ENCODE data around the gene ELANE. TPM values are rescaled to one million over a fixed set of nuclear protein-coding genes. Genes with fewer than 3 reads are reported as not detected.
A peak's percentile ranks its signal among the peaks of the same experiment; 100 is the strongest.

Gene ELANE
- polyA plus RNA-seq, 1 experiment = not detected

- peak; percentile 85 for DNase-seq (ENCODE audit: low read depth, low spot score)
- TF ChIP-seq, protein P1, sequence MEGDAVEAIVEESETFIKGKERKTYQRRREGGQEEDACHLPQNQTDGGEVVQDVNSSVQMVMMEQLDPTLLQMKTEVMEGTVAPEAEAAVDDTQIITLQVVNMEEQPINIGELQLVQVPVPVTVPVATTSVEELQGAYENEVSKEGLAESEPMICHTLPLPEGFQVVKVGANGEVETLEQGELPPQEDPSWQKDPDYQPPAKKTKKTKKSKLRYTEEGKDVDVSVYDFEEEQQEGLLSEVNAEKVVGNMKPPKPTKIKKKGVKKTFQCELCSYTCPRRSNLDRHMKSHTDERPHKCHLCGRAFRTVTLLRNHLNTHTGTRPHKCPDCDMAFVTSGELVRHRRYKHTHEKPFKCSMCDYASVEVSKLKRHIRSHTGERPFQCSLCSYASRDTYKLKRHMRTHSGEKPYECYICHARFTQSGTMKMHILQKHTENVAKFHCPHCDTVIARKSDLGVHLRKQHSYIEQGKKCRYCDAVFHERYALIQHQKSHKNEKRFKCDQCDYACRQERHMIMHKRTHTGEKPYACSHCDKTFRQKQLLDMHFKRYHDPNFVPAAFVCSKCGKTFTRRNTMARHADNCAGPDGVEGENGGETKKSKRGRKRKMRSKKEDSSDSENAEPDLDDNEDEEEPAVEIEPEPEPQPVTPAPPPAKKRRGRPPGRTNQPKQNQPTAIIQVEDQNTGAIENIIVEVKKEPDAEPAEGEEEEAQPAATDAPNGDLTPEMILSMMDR (IDR thresholded peaks at IDR 0.05; ENCODE audit: low read depth, low read length) = no peak
- no peaks in the 10 kb centered on the region for H3K27me3 ChIP-seq (ENCODE audit: control insufficient read depth, insufficient read depth, low read length)
- peak within 1 kb of the TSS; percentile 82 for H3K4me3 ChIP-seq (ENCODE audit: low read depth, low read length)
- ChIA-PET POLR2A (interaction anchor here (0.5 to 1.2 kb wide), 8 partner anchors 12 to 159 kb away, joined by 3 to 6 read pairs (median 3); partner anchors contain the start of gene WDR18), CTCF (no interaction called here)
- H3K9me3 ChIP-seq (ENCODE audit: control insufficient read depth, insufficient read depth, low read length) = no peaks in the 10 kb centered on the region; the same call in 1 of the 2 replicates
- peak within 1 kb of the TSS; percentile 54 for H3K27ac ChIP-seq (ENCODE audit: low read depth, low read length)
These were observed 41.0 kb downstream of the ELANE start, which contains the start of the genes MED16 and RNU6-9 for GRCh38 chr19:892894-893689. TSS of gene MED16 (minus strand) at chr19:893187. CDS start at chr19:891131, 2,056 bp downstream. TSS of gene RNU6-9 (plus strand) at chr19:893484.

GRCh38 chr19:896434-896833 lies 44.3 kb downstream of the ELANE start:
- Histone ChIP-seq H3K4me3 (ENCODE audit: low read depth, low read length) (no peak overlapping the region), H3K9me3 (ENCODE audit: control insufficient read depth, insufficient read depth, low read length) (no peaks in the 10 kb centered on the region; the same call in 1 of the 2 replicates), H3K27me3 (ENCODE audit: control insufficient read depth, insufficient read depth, low read length) (no peaks in the 10 kb centered on the region), H3K27ac (ENCODE audit: low read depth, low read length) (no peak overlapping the region)
- no peak for DNase-seq (ENCODE audit: low read depth, low spot score)
- POLR2A ChIA-PET = no interaction called here
- TF ChIP-seq, protein P1 (IDR thresholded peaks at IDR 0.05; ENCODE audit: low read depth, low read length) = no peak
- CTCF ChIA-PET = no interaction called here

DNA sequence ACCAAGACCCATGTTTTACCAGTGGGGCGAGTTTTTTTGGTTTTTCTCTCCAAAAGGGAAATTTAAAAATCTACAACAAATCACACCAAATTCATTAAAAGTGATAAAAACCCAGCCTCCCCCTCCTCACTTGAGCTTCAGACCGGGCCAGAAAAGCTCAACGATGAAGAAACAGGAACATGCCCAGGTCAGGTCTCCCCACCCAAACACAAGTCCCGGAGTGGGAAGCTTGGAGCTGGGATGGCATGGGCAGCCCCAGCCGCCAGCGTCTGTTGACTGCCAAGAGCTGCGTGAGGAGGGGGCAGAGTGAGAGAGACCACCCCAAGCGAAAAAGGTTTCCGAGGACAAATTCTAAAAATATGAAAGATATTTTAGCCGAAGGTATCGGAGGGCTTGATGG lies 44.9 kb downstream of the ELANE start:
- TF ChIP-seq, protein P1 (IDR thresholded peaks at IDR 0.05; ENCODE audit: low read depth, low read length) = no peak
- no peak overlapping the region for H3K4me3 ChIP-seq (ENCODE audit: low read depth, low read length)
- H3K27me3 ChIP-seq (ENCODE audit: control insufficient read depth, insufficient read depth, low read length) = no peaks in the 10 kb centered on the region
- no peak for DNase-seq (ENCODE audit: low read depth, low spot score)
- no peaks in the 10 kb centered on the region; the same call in 1 of the 2 replicates for H3K9me3 ChIP-seq (ENCODE audit: control insufficient read depth, insufficient read depth, low read length)
- CTCF ChIA-PET = no interaction called here
- H3K27ac ChIP-seq (ENCODE audit: low read depth, low read length) = no peak overlapping the region
- POLR2A ChIA-PET = no interaction called here

DNA sequence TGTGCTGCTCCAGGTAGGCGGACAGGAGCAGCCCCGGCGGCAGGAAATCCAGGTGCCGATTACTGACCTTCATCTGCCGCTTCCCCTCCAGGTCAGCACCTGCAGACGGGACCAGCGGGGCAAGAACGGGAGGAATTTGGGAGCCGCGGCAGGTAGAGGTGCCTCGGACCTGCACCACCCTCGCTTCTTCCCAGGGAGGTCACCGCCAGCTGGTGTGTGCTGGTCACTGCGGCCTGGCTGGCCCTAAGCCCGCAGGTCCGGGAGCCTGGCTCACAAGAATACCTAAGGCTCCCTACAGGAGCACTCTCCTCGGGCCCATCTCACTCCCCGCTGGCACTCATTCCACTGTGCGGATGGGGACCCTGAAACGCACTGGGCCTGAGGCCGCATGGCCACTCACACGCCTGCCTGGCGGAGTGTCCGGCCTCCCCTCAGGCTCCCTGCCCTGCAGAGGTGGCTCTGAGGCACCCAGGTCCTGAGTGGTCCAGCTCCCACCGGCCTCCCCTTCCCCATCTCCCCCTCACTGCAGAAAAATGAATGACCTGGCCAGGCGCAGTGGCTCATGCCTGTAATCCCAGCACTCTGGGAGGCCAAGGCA lies 45.4 kb downstream of the ELANE start:
- POLR2A ChIA-PET = no interaction called here
- Histone ChIP-seq H3K9me3 (ENCODE audit: control insufficient read depth, insufficient read depth, low read length) (no peaks in the 10 kb centered on the region; the same call in 1 of the 2 replicates), H3K4me3 (ENCODE audit: low read depth, low read length) (no peak overlapping the region), H3K27me3 (ENCODE audit: control insufficient read depth, insufficient read depth, low read length) (no peaks in the 10 kb centered on the region), H3K27ac (ENCODE audit: low read depth, low read length) (no peak overlapping the region)
- DNase-seq (ENCODE audit: low read depth, low spot score) = no peak
- TF ChIP-seq, protein P1 (IDR thresholded peaks at IDR 0.05; ENCODE audit: low read depth, low read length) = no peak
- CTCF ChIA-PET = no interaction called here

DNA sequence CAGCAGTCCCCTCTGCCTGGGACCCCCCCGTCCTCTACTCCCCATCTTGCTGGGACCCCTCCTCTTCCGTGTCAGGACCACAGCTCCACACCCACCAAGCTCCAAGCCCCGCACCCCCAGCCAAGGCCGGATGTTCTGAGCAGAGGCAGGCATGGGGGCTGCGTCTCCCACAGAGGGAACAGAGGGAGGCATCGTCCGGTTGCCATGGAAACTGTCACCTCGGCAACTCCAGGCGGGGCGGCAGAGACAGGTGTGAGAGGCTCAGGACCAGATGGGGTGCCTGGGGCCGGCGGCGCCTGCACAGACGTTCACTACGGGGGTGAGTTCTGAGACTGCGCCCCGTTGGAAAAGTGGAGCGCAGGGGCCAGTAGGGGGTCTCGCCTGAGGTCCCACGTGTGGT lies 46.6 kb downstream of the ELANE start:
- CTCF ChIA-PET = interaction anchor here (0.6 kb wide), 1 partner anchor 145 kb away, joined by 5 read pairs; no protein-coding TSS in a partner anchor
- POLR2A ChIA-PET = no interaction called here
- Histone ChIP-seq H3K9me3 (ENCODE audit: control insufficient read depth, insufficient read depth, low read length) (no peaks in the 10 kb centered on the region; the same call in 1 of the 2 replicates), H3K4me3 (ENCODE audit: low read depth, low read length) (no peak overlapping the region), H3K27ac (ENCODE audit: low read depth, low read length) (no peak overlapping the region), H3K27me3 (ENCODE audit: control insufficient read depth, insufficient read depth, low read length) (no peaks in the 10 kb centered on the region)
- TF ChIP-seq, protein P1 (IDR thresholded peaks at IDR 0.05; ENCODE audit: low read depth, low read length) = no peak
- DNase-seq (ENCODE audit: low read depth, low spot score) = no peak
